ENCODE results near the gene TRIOBP.
A peak's percentile ranks its signal among the peaks of the same experiment; 100 is the strongest.
"Not testable (repeated sequence)": the region's sequence is repeated elsewhere in the genome, so short reads cannot be mapped to it uniquely, and the experiment has no call there.

The TRIOBP gene

GRCh38 chr22:37696657-37697537, at the start of gene TRIOBP:
TRIOBP (plus strand) TSS chr22:37697048; CDS start chr22:37701366, 4,318 bp downstream.
- DNase-seq (ENCODE audit: low read depth) = peak; percentile 93
- H3K4me3 ChIP-seq (replicated peaks; ENCODE audit: low read depth, low read length) = peak within 1 kb of the TSS; percentile 33
- TF ChIP-seq CTCF (IDR thresholded peaks at IDR 0.05; ENCODE audit: low read length, missing control alignments) = peak; percentile 40

GRCh38 chr22:37647317-37647716, 49.5 kb upstream of the TRIOBP start:
- DNase-seq (ENCODE audit: low read depth) = no peak
- TF ChIP-seq CTCF (IDR thresholded peaks at IDR 0.05; ENCODE audit: low read length, missing control alignments) = no peak
- H3K4me3 ChIP-seq (replicated peaks; ENCODE audit: low read depth, low read length) = no peak overlapping the region

- TF ChIP-seq CTCF (IDR thresholded peaks at IDR 0.05; ENCODE audit: low read length, missing control alignments) = no peak
- H3K4me3 ChIP-seq (replicated peaks; ENCODE audit: low read depth, low read length) = no peak overlapping the region
- DNase-seq (ENCODE audit: low read depth) = no peak
Measured at GRCh38 chr22:37647928-37648327, 48.9 kb upstream of the TRIOBP start.

- DNase-seq (ENCODE audit: low read depth) = no peak
- no peak overlapping the region for H3K4me3 ChIP-seq (replicated peaks; ENCODE audit: low read depth, low read length)
- no peak for TF ChIP-seq CTCF (IDR thresholded peaks at IDR 0.05; ENCODE audit: low read length, missing control alignments)
Measured at GRCh38 chr22:37650463-37651136, 46.2 kb upstream of the TRIOBP start.

- no peak for DNase-seq (ENCODE audit: low read depth)
- no peak overlapping the region for H3K4me3 ChIP-seq (replicated peaks; ENCODE audit: low read depth, low read length)
- no peak for TF ChIP-seq CTCF (IDR thresholded peaks at IDR 0.05; ENCODE audit: low read length, missing control alignments)
Measured at GRCh38 chr22:37654563-37655251, 42.1 kb upstream of the TRIOBP start.

- DNase-seq (ENCODE audit: low read depth) = no peak
- no peak for TF ChIP-seq CTCF (IDR thresholded peaks at IDR 0.05; ENCODE audit: low read length, missing control alignments)
- H3K4me3 ChIP-seq (replicated peaks; ENCODE audit: low read depth, low read length) = no peak overlapping the region
Measured at GRCh38 chr22:37655252-37655563, 41.6 kb upstream of the TRIOBP start.

GRCh38 chr22:37656583-37656982, 40.3 kb upstream of the TRIOBP start:
- not testable (repeated sequence) for DNase-seq (ENCODE audit: low read depth)

More at GRCh38 chr22:37656583-37656982, 40.3 kb upstream of the TRIOBP start:
- H3K4me3 ChIP-seq (replicated peaks; ENCODE audit: low read depth, low read length) = not testable (repeated sequence)

Data from fibroblast of pulmonary artery (primary cell).